NCI-H1694 (cell line): ENCODE data around the gene PHLPP2.
"Not testable (repeated sequence)": the region's sequence is repeated elsewhere in the genome, so short reads cannot be mapped to it uniquely, and the experiment has no call there.

Experiments used
- DNase-seq: peaks from one replicate; lab custom pipeline; 2025; lab: John Stamatoyannopoulos, UW

Gene PHLPP2

DNA sequence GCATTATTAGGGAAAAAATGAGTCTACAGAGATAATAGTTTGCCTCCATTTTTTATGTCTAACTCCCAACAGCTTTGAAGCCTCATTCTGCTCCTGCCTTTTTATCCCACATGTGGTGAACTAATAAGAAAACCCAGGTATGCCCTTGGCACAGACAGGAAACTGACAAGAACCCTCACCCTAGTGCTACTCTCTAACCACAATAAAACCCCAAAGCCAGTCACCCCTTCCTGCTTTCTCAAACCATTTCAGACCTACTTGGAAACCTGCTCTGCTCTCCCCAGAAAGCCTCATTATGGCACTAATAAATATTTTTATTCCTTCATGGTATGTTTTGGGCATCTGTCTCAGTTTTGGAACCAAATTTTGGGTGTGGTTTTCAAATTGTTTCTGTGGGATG is 102.4 kb downstream of the PHLPP2 start:
- no peak for DNase-seq

DNA sequence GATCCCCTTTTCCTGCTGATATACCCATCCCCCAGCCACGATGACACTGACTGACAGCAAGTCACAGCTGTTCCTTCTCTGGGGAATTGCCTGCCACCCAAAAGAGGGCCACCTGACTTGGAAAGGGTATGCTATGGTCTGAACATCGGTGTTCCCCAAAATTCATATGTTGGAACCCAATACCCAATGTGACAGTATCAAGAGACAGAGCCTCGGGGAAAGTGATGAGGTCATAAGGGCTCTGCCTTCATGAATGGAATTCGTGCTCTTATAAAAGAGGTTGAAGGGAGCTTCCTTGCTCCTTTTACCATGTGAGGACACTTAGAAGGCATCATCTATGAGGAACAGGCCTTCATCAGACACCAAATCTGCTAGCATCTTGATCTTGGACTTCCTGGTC is 106.1 kb downstream of the PHLPP2 start:
- no peak for DNase-seq

DNA sequence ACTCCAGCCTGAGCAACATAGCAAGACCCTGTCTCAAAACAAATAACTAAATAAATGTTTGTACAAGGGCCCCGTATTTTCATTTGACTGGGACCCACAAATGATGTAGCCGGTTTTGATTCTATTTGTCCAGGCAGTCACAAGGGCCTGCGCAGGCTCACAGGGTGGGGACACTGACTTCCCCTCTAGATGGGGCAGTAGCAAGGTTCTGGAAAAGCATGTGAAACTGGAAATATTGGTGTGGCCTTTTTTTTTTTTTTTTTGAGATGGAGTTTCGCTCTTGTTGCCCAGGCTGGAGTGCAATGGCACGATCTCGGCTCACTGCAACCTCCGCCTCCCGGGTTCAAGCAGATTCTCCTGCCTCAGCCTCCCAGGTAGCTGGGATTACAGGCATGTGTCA is 109.5 kb downstream of the PHLPP2 start:
- DNase-seq, result not testable (repeated sequence)

DNA sequence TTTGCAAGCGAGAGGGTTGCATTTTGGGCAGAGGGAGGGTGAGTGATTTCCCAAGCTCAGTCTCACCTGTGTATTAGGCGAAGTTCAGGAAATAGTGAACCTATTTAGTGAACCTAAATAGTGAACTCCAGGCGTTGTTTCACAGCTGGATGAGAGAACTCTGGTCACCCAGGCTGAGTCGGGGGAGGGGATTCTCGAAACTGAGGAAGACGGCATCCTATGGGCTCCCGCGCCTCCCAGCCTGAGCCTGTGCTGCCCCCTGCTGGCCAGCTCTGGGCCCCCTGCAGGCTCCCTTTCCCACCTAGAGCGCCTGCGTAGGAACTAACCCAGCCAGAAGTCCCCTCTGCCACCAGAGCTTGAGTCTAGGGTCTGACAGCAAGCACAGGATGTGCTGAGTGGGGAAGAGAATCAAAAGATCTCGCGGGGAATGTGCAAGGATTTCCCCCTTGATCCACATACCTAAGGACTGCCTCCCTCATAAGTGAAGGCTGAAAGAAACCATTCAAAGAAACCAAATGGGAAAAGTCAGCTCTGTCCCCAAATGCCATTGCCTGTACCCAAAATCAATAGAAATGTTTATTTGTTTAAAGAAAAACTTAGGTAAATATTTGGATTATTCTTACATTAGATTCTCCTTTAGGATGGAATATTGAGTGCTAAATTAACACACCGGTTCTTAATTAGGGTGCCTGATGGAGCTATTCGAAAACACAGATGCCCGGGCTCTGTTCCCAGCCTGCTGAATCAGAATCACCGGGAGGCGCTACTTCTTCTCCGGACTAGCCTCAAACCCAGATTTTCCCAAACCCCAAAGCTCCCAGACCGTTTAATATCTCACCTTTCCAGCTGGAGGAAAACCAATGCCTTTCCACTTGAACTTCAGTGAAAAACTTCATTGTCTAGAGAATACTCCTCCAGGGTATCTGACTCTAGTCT is 113.3 kb downstream of the PHLPP2 start:
- DNase-seq, result peak; percentile 38

DNA sequence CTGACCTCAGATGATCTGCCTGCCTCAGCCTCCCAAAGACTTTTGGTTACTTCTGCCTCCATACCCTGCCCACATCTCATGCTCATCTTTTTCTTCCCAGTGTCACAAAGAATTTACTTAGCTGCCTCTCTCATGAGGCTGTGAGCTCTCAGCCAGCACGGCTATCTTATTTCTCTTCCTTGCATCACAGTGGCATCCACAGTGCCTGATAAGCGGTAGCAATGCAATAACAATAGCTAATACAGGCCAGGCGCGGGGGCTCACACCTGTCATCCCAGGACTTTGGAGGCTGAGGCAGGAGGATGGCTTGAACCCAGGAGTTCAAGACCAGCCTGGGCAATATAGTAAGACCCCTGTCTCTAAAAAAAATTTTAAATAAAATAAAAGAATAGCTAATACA is 114.1 kb downstream of the PHLPP2 start:
- DNase-seq, result no peak

DNA sequence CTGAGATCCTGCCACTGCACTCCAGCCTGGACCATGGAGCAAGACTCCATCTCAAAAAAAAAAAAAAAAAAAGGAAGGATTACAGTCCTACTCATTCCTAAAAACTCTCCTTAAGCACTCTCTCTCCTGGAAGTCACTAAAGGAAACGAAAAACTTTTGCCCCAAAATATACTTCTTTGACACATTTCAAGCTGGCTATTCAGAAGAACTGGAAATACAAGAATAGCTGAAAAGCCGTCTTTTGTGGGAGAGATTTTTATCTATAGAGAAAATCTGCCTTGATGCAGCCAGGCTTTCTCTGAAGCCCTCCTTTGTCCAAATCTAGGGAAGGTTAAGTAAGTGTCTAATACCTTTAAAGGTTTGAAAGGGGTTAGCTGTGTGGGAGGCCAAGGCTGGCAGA is 115.4 kb downstream of the PHLPP2 start:
- DNase-seq, result no peak

DNA sequence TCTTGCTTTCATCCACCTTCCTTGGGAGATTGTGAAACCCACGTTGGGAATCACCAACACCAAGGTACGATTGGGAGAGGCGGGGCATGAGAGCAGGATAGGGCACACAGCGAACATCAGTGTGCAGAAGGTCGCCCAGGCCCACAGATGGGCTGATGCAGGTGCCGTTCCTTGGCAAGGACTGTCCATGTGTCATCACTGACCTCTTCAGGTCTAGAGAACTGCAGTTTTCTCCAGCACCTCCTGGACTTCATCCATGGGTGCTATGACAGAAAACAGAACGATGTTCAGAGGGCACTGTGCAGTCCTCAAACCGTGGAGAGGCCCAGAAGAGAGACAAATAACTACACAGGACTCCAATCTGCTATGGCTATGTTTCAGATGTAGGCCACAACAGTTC is 123.7 kb downstream of the PHLPP2 start:
- no peak for DNase-seq

DNA sequence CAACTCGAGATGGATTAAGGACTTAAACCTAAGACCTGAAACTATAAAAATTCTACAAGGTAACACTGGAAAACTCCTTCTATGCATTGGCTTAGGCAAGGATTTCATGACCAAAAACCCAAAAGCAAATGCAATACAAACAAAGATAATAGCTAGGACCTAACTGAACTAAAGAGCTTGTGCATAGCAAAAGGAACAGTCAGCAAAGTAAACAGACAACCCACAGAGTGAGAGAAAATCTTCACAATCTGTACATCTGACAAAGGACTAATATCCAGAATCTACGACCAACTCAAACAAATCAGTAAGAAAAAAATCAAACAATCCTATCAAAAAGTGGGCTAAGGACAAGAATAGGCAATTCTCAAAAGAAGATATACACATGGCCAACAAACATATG is 126.1 kb downstream of the PHLPP2 start:
- not testable (repeated sequence) for DNase-seq

DNA sequence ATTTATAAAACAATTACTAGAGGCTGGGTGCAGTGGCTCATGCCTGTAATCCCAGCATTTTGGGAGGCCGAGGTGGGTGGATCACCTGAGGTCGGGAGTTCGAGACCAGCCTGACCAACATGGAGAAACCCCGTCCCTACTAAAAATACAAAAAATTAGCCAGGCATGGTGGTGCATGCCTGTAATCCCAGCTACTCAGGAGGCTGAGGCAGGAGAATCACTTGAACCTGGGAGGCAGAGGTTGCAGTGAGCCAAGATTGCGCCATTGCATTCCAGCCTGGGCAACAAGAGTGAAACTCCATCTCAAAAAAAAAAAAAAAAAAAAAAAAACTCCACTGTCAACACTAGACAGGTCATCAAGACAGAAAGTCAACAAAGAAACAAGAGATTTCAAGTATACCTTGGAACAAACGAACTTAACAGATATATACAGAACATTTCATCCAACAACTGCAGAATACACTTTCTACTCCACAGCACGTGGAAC is 129.1 kb downstream of the PHLPP2 start:
- not testable (repeated sequence) for DNase-seq
